ENCODE data around the gene MT1F. TPM values are rescaled to one million over a fixed set of nuclear protein-coding genes. Genes with fewer than 3 reads are reported as not detected.

The MT1F gene
- polyA plus RNA-seq, 1 donor from 2014 or later: 1.8 TPM

- Histone ChIP-seq H3F3A (ENCODE audit: insufficient read depth, low read length, poor library complexity, severe bottlenecking) (no peaks in the 10 kb centered on the region), H4K20me1 (ENCODE audit: insufficient read depth) (no peaks in the 10 kb centered on the region), H3K79me2 (replicated peaks; ENCODE audit: insufficient read depth, low read length) (no peaks in the 10 kb centered on the region), H3K4me3 (ENCODE audit: low read length) (no peak overlapping the region), H3K9ac (ENCODE audit: low read length) (no peak overlapping the region), H3K9me3 (ENCODE audit: low read length) (no peaks in the 10 kb centered on the region), H3K36me3 (ENCODE audit: insufficient read depth, low read length) (no peaks in the 10 kb centered on the region), H3K4me2 (ENCODE audit: low read length) (no peak overlapping the region), H2AFZ (ENCODE audit: low read depth, low read length) (no peak overlapping the region), H3K27ac (ENCODE audit: low read length) (no peak overlapping the region), H3K9me2 (ENCODE audit: insufficient read depth, low read length) (no peaks in the 10 kb centered on the region), H3K27me3 (ENCODE audit: insufficient read depth, low read depth, low read length) (no peaks in the 10 kb centered on the region)
- TF ChIP-seq TAF1 (IDR thresholded peaks at IDR 0.05; ENCODE audit: low read depth): no peak
- no peak for TF ChIP-seq REST (IDR thresholded peaks at IDR 0.05; ENCODE audit: borderline replicate concordance)
- no peak for TF ChIP-seq RAD21 (conservative IDR thresholded peaks at IDR 0.05)
- no peak for TF ChIP-seq SMC3 (conservative IDR thresholded peaks at IDR 0.05; ENCODE audit: poor library complexity)
- TF ChIP-seq CTCF (IDR thresholded peaks at IDR 0.05; ENCODE audit: poor library complexity, severe bottlenecking): no peak
- TF ChIP-seq MXI1 (conservative IDR thresholded peaks at IDR 0.05; ENCODE audit: poor library complexity, severe bottlenecking): no peak
- TF ChIP-seq POLR2AphosphoS5 (IDR thresholded peaks at IDR 0.05): no peak
- no peak for TF ChIP-seq EZH2 (IDR thresholded peaks at IDR 0.05; ENCODE audit: borderline replicate concordance, insufficient read depth, low read length, poor library complexity, severe bottlenecking)
- no peak for TF ChIP-seq EP300 (conservative IDR thresholded peaks at IDR 0.05; ENCODE audit: poor library complexity, severe bottlenecking)
These were observed 42.9 kb downstream of the MT1F start for GRCh38 chr16:56700631-56701030.

GRCh38 chr16:56701534-56701933, 43.8 kb downstream of the MT1F start:
- no peak overlapping the region for H2AFZ ChIP-seq (ENCODE audit: low read depth, low read length)
- no peaks in the 10 kb centered on the region for H3K9me2 ChIP-seq (ENCODE audit: insufficient read depth, low read length)
- no peaks in the 10 kb centered on the region for H3K9me3 ChIP-seq (ENCODE audit: low read length)
- H3K27me3 ChIP-seq (ENCODE audit: insufficient read depth, low read depth, low read length): no peaks in the 10 kb centered on the region
- H3F3A ChIP-seq (ENCODE audit: insufficient read depth, low read length, poor library complexity, severe bottlenecking): no peaks in the 10 kb centered on the region
- H3K27ac ChIP-seq (ENCODE audit: low read length): no peak overlapping the region
- no peaks in the 10 kb centered on the region for H3K79me2 ChIP-seq (replicated peaks; ENCODE audit: insufficient read depth, low read length)
- no peaks in the 10 kb centered on the region for H3K36me3 ChIP-seq (ENCODE audit: insufficient read depth, low read length)
- H3K4me2 ChIP-seq (ENCODE audit: low read length): no peak overlapping the region
- H3K4me3 ChIP-seq (ENCODE audit: low read length): no peak overlapping the region
- TF ChIP-seq CTCF (IDR thresholded peaks at IDR 0.05; ENCODE audit: poor library complexity, severe bottlenecking) (no peak), TAF1 (IDR thresholded peaks at IDR 0.05; ENCODE audit: low read depth) (no peak), MXI1 (conservative IDR thresholded peaks at IDR 0.05; ENCODE audit: poor library complexity, severe bottlenecking) (no peak), POLR2AphosphoS5 (IDR thresholded peaks at IDR 0.05) (no peak), RAD21 (conservative IDR thresholded peaks at IDR 0.05) (no peak), SMC3 (conservative IDR thresholded peaks at IDR 0.05; ENCODE audit: poor library complexity) (no peak), EP300 (conservative IDR thresholded peaks at IDR 0.05; ENCODE audit: poor library complexity, severe bottlenecking) (no peak)
- H4K20me1 ChIP-seq (ENCODE audit: insufficient read depth): no peaks in the 10 kb centered on the region
- no peak overlapping the region for H3K9ac ChIP-seq (ENCODE audit: low read length)

Data from neural cell (in vitro differentiated cells).